Kidney epithelial cell (primary cell): Measurements from ENCODE around the gene NRP2. TPM values are rescaled to one million over a fixed set of nuclear protein-coding genes. Genes with fewer than 3 reads are reported as not detected.

Experiments used
- DNase-seq: peaks from one replicate; pipeline ENCODE4 v3.0.0-alpha.2; 2010; ENCODE audit warnings: low read depth
- H3K27me3 ChIP-seq: 2 replicates; pipeline ENCODE4 v1.6.0; 2011; ENCODE audit warnings: low read length; ENCODE audit not compliant: control insufficient read depth, insufficient read depth
- H3K36me3 ChIP-seq: 2 replicates; pipeline ENCODE4 v1.5.1; 2011; ENCODE audit warnings: low read length; ENCODE audit not compliant: control insufficient read depth, insufficient read depth
- H3K4me3 ChIP-seq: 2 replicates; pipeline ENCODE4 v1.5.1; 2011; ENCODE audit warnings: low read depth, mild to moderate bottlenecking, control low read depth, low read length
- total RNA-seq: library from RNA; depleted of rRNA; stranded (reverse); fragments of >200 nt; gene quantifications from 2 replicates; pipeline ENCODE4 v1.2.3, GENCODE V29; 2015
- TF ChIP-seq, protein P1 (sequence below): IDR thresholded peaks from 2 replicates; pipeline ENCODE4 v1.5.1; 2011; ENCODE audit warnings: mild to moderate bottlenecking, moderate library complexity, low read length, control low read depth, inconsistent platforms; ENCODE audit not compliant: insufficient read depth, poor library complexity, severe bottlenecking

The NRP2 gene
- total RNA-seq, 1 donor from 2014 or later, result 78.6 TPM

DNA sequence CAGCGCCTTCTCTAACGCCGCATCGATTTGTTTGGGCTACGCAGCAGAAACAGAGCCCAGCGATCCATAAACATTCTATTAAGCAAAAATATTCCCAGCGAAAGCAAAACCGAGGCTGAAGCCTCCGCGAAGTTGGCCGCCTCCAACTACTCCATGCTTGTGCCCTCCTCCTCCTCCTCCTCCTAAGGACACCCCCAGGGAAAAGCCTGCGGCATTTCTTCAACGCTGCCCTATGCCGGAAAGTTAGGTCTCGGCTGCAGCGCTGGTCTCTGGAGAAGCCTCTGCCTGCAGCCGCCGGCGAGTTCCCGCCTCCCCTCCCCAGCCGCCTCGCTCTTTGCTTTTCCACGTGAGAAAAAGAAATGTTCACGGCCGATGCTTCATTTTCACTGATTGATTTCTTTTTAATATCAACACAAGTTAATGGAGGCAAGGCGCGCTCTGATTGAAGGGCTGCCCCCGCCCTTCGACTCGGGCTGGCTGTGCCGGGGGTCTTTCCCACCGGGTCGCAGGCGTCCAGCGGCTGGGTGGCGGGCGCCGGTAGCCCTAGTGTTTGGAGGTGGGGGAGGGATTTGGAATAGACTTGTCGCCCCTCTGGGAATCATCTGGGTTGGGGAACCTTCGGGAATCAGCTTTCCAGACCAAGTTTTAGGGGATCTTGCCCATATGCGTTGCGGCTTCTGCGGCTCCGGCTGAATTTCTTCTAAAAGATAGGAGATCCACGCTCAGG, 3.9 kb downstream of the NRP2 start:
- Histone ChIP-seq H3K4me3 (peak overlapping the region; percentile 72), H3K27me3 (no peaks in the 10 kb centered on the region), H3K36me3 (no peaks in the 10 kb centered on the region)
- no peak for DNase-seq
- TF ChIP-seq, protein P1, sequence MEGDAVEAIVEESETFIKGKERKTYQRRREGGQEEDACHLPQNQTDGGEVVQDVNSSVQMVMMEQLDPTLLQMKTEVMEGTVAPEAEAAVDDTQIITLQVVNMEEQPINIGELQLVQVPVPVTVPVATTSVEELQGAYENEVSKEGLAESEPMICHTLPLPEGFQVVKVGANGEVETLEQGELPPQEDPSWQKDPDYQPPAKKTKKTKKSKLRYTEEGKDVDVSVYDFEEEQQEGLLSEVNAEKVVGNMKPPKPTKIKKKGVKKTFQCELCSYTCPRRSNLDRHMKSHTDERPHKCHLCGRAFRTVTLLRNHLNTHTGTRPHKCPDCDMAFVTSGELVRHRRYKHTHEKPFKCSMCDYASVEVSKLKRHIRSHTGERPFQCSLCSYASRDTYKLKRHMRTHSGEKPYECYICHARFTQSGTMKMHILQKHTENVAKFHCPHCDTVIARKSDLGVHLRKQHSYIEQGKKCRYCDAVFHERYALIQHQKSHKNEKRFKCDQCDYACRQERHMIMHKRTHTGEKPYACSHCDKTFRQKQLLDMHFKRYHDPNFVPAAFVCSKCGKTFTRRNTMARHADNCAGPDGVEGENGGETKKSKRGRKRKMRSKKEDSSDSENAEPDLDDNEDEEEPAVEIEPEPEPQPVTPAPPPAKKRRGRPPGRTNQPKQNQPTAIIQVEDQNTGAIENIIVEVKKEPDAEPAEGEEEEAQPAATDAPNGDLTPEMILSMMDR, result no peak

DNA sequence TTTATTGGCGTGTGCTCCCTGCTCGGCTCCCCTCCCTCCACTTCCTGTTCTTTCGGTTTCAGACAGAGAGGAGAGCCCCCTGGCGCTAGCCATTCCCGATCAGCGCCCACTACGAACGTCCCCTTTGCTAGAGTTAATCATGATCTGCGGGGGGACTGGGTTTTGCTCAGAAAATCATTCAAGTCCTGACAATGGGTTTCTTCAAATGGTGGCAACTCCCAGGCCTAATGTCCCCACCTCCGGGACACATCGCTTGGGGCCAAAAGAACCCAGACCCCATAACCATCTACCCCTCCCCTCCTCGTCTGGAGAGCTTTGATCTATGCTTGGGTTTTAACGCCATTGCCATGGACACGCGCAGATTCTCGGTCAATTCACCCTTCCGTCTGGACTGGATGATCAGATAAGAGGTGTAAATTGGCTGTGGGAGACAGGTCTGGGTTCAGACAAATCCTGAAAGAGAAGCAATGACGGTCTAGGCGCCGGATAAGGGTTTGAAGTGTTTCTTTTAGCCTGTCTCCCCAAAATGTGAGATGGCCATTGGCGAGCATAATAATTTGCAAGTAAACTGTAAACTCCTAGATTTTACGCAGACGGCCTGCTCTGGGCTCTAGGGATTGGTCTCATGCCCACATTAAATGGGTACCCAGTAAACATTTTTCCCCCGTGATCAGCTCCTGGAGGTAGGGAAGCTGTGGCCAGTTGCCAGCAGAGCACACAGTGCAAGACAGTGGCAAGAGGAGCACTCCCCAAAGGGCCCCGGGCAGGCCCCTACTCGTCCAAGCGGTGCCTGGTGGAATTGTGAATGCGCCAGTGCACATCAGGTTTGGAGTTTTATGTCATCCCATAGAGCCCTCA, 4.7 kb downstream of the NRP2 start:
- H3K27me3 ChIP-seq, result no peaks in the 10 kb centered on the region
- no peak for DNase-seq
- TF ChIP-seq, protein P1, result peak; percentile 54
- peak overlapping the region; percentile 72 for H3K4me3 ChIP-seq
- no peaks in the 10 kb centered on the region for H3K36me3 ChIP-seq

DNA sequence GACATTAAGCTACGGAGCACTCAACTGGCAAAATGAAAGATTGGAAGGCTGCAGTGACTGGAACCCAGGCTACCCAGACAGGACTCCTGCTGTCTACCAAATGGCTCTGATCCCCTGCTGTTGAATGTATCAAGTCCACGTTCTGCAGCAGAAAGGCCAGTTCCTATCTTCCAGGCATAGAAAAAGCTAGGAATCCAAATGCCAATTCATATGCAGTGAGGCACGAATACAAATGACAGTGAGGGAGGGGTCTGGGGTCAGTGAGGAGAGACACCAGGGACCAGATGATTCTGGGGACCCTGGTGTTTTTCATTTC, 5.3 kb downstream of the NRP2 start:
- TF ChIP-seq, protein P1, result no peak
- no peaks in the 10 kb centered on the region for H3K36me3 ChIP-seq
- no peaks in the 10 kb centered on the region for H3K27me3 ChIP-seq
- H3K4me3 ChIP-seq, result no peak overlapping the region
- no peak for DNase-seq

DNA sequence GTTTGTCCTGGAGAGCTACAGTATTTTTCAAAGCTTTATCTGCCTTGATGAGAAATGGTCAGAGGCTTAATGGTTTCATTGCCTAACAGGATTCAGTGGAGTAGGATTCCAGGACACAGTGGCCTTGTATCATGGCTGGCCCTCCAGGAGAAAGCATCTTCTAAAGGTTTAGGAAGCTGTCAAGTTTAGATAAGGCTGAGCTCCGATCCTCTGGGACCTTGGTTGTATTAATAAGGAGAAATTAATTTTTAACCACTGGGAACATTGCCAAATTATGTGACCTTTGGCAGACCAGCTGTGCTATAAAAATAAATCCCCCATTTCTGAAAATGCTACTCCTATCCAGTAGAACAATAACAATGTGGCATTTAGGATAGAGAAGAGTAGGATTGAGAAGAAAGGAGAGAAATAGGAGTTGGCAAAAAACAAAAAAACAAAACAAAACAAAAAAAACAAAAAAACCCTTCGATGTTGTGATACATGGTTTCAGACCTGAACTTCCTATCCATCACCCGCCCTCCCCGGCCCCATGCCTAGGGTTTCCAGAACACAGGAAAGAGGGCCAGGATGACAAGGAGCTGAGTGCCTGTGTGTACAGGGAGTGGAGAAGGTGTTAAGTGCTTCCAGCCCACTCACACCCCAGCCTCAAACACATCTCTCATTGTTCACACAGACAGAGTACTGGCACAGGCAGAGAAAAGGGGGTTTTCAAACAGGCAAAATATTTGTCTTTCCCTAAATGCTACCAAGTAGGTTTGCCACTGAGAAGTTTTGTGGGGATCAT, 6.3 kb downstream of the NRP2 start:
- no peak for DNase-seq
- TF ChIP-seq, protein P1, result no peak
- H3K27me3 ChIP-seq, result no peaks in the 10 kb centered on the region
- no peaks in the 10 kb centered on the region for H3K36me3 ChIP-seq
- H3K4me3 ChIP-seq, result no peak overlapping the region

DNA sequence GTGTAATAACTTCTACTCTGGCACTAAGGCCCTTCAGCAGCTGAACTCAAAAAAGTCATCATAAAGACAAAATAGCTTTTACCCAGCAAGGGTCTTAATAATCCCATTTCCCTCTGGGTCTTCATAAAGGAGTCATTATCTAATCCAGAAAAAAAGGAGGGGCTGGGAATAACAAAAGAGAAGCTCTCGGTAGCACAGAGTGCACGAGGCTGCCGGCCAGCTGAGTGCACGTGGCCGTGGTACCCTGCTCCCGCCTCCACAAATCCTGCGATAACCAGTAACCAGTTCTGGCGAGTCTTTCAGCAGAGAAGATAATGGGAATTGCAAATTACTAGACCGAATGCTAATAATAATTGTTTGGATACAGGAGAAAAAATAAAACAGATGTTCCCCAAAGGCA, 7.5 kb downstream of the NRP2 start:
- no peaks in the 10 kb centered on the region for H3K36me3 ChIP-seq
- no peak overlapping the region for H3K4me3 ChIP-seq
- no peaks in the 10 kb centered on the region for H3K27me3 ChIP-seq
- DNase-seq, result no peak
- TF ChIP-seq, protein P1, result no peak
